Gastrocnemius medialis (tissue), 4 donors: ENCODE data around the gene ZNF524. TPM values are rescaled to one million over a fixed set of nuclear protein-coding genes. Genes with fewer than 3 reads are reported as not detected.

ENCODE experiments used
- ATAC-seq, 2 donors: fragments of 150-250 bp; one replicate each; pipeline ENCODE4 v1.9.1; 2016
- DNase-seq, 2 donors: peaks; one replicate each; pipeline ENCODE4 v3.0.0-alpha.2; 2019
- H3K27ac ChIP-seq, 4 donors: fragments of 200-600 bp; sonication (generic); 1 replicate in 1 of 4; 2 replicates in 3 of 4; pipeline ENCODE4 v1.5.1; 2016 to 2018; ENCODE audit warnings: mild to moderate bottlenecking in 2 of 4, moderate library complexity in 1 of 4
- H3K27me3 ChIP-seq, 3 donors: fragments of 200-600 bp; sonication (generic) in 2 of 3; 1 replicate in 1 of 3; 2 replicates in 2 of 3; pipeline versions ENCODE4 v1.5.1 to v1.6.0; 2016 to 2019; ENCODE audit warnings: mild to moderate bottlenecking in 1 of 3, moderate library complexity in 1 of 3
- H3K36me3 ChIP-seq, 2 donors: fragments of 200-600 bp; sonication (generic) in 1 of 2; one replicate each; pipeline ENCODE4 v1.5.1; 2017 to 2018
- H3K4me1 ChIP-seq, 2 donors: fragments of 200-600 bp; sonication (generic) in 1 of 2; one replicate each; pipeline ENCODE4 v1.5.1; 2016 to 2017; ENCODE audit warnings: mild to moderate bottlenecking in 2 of 2
- H3K4me3 ChIP-seq, 4 donors: fragments of 200-600 bp; sonication (generic) in 3 of 4; 1 replicate in 1 of 4; 2 replicates in 3 of 4; pipeline ENCODE4 v1.5.1; 2016 to 2019; ENCODE audit warnings: mild to moderate bottlenecking in 2 of 4
- H3K9me3 ChIP-seq, 3 donors: fragments of 200-600 bp; sonication (generic) in 2 of 3; 1 replicate in 1 of 3; 2 replicates in 2 of 3; pipeline ENCODE4 v1.5.1; 2016 to 2019
- CTCF ChIP-seq, 5 experiments: fragments of 450-650 bp in 3 of 5; fragments of 200-600 bp in 2 of 5; sonication (generic) in 2 of 5; IDR thresholded peaks in 4 of 5; conservative IDR thresholded peaks in 1 of 5; 1 replicate in 4 of 5; 2 replicates in 1 of 5; pipeline ENCODE4 v1.5.1; 2016 to 2019; ENCODE audit warnings: antibody characterized with exemption in 5 of 5, mild to moderate bottlenecking in 3 of 5, moderate library complexity in 3 of 5
- POLR2A ChIP-seq, 2 donors: fragments of 450-650 bp; IDR thresholded peaks; one replicate each; pipeline ENCODE4 v1.6.1; 2017; ENCODE audit warnings: antibody characterized with exemption in 2 of 2, mild to moderate bottlenecking in 2 of 2, moderate library complexity in 2 of 2
- in situ Hi-C, 4 donors: fragments of 200-750 bp; cut with MboI; loops; one replicate each; pipeline versions ENCODE4 v1.15.0 to v1.8.0; 2017; ENCODE audit warnings: low sequenced_read_pairs in 4 of 4
- intact Hi-C: fragments of 100-400 bp; cut with DNase I; formaldehyde crosslinking; loops from one replicate; pipeline ENCODE4 v1.15.1; 2023; ENCODE audit warnings: low total_unique reads
- total RNA-seq, 4 donors: library from RNA; depleted of rRNA; stranded (reverse); fragments of >200 nt; gene quantifications; one replicate each; pipeline versions ENCODE4 v1.1.0 to v1.2.3, GENCODE V29; 2016

Gene ZNF524
- total RNA-seq, 4 donors from 2014 or later: 35.6 to 61.7 (median 47.0) TPM

DNA sequence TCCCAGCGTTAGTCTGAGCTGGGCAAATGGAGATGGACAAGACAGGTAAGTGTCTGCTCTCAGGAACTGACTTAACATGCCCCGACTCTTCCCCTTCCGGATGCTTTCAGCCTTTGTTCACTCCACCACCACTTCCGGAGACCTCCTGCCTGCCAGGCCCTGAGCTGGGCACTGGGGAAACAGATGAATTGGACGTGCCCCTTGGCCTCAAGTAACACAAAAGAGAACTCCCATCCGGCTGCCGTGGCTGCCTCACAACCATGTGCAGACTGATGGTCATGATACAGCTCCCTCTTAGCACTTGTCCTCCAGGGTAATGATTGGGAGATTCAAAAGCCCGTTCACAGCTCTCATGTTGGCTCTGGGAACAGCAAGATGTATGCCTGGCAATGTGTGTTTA lies 17.3 kb downstream of the ZNF524 start:
- no peaks in the 10 kb centered on the region for H3K27me3 ChIP-seq
- no peak for TF ChIP-seq POLR2A (IDR thresholded peaks at IDR 0.05)
- no peak for TF ChIP-seq CTCF (IDR thresholded peaks at IDR 0.05 in 4 of 5, conservative IDR thresholded peaks at IDR 0.05 in 1 of 5)
- no peaks in the 10 kb centered on the region for H3K9me3 ChIP-seq
- in situ Hi-C loops (no loop called here), intact Hi-C loops (no loop called here)
- peaks cover 0 to 26% of the 10 kb centered on the region in 2 donors for H3K36me3 ChIP-seq
- DNase-seq (no peak), ATAC-seq (no peak)
- peak overlapping the region in 3 of 4 donors; percentile 5 to 98 (median 43) for H3K27ac ChIP-seq
- H3K4me1 ChIP-seq: peaks cover 24 to 31% of the 10 kb centered on the region in 2 donors
- H3K4me3 ChIP-seq: no peak overlapping the region

GRCh38 chr19:55618426-55618825 lies 18.3 kb downstream of the ZNF524 start:
- H3K27me3 ChIP-seq: no peaks in the 10 kb centered on the region
- ATAC-seq (no peak), DNase-seq (no peak)
- H3K4me3 ChIP-seq: no peak overlapping the region
- H3K4me1 ChIP-seq: peaks cover 27 to 38% of the 10 kb centered on the region in 2 donors
- intact Hi-C loops: no loop called here
- in situ Hi-C loops: no loop called here
- TF ChIP-seq POLR2A (IDR thresholded peaks at IDR 0.05) (no peak), CTCF (IDR thresholded peaks at IDR 0.05 in 4 of 5, conservative IDR thresholded peaks at IDR 0.05 in 1 of 5) (no peak)
- no peaks in the 10 kb centered on the region for H3K9me3 ChIP-seq
- peaks cover 0 to 26% of the 10 kb centered on the region in 2 donors for H3K36me3 ChIP-seq
- peak overlapping the region; percentile 31 to 99 (median 98) for H3K27ac ChIP-seq

GRCh38 chr19:55619286-55619685 lies 19.2 kb downstream of the ZNF524 start:
- DNase-seq (no peak), ATAC-seq (no peak)
- intact Hi-C loops: no loop called here
- peaks cover 32 to 40% of the 10 kb centered on the region in 2 donors for H3K4me1 ChIP-seq
- in situ Hi-C loops: no loop called here
- no peaks in the 10 kb centered on the region for H3K9me3 ChIP-seq
- peaks cover 0 to 26% of the 10 kb centered on the region in 2 donors for H3K36me3 ChIP-seq
- H3K4me3 ChIP-seq: no peak overlapping the region
- TF ChIP-seq POLR2A (IDR thresholded peaks at IDR 0.05) (no peak), CTCF (IDR thresholded peaks at IDR 0.05 in 4 of 5, conservative IDR thresholded peaks at IDR 0.05 in 1 of 5) (no peak)
- no peaks in the 10 kb centered on the region for H3K27me3 ChIP-seq
- H3K27ac ChIP-seq: peak overlapping the region; percentile 31 to 99 (median 98)

DNA sequence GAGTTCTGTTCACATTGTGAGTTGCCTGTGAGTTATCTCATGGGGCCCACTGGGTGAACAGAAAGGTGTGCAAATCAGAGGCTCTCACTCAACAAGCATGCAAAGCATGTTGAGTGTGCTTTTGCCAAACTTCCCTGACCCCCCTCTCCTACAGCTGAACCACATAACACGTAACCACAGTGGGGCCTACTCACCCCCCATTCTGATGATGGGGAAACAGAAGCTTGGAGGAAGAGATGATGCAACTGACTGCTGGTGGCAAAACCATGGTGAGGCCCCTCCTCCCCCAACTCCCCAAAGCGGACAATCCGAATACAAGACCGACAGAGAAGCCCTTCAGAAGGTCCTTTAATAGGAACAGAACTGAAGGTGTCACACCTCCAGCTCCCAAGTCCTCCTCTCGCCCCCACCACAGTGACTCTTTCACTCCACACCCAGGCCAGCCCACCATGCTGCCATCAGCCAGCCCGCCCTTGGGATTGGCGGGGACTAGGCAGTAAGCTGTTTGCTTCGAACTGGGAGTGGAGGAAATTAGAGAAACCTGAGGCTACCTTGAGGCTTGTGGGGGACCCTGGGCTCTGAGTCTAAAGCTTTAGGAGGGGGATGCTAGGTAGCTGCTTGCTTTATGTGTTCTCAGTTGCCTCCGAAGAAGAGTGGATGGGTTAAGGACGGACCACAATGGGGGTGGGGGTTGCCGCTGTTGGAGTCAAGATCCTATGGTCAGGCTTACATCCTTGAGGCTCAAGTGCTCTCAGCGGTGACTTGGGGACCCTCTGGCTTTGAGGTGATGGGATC lies 20.5 kb downstream of the ZNF524 start:
- Histone ChIP-seq H3K36me3 (peaks cover 0 to 26% of the 10 kb centered on the region in 2 donors), H3K27me3 (no peaks in the 10 kb centered on the region), H3K4me3 (no peak overlapping the region), H3K4me1 (peaks cover 39 to 46% of the 10 kb centered on the region in 2 donors), H3K9me3 (no peaks in the 10 kb centered on the region), H3K27ac (peak overlapping the region; percentile 97 to 99 (median 98))
- TF ChIP-seq POLR2A (IDR thresholded peaks at IDR 0.05) (no peak), CTCF (IDR thresholded peaks at IDR 0.05 in 4 of 5, conservative IDR thresholded peaks at IDR 0.05 in 1 of 5) (no peak)
- DNase-seq (no peak), ATAC-seq (no peak)
- in situ Hi-C loops: no loop called here
- intact Hi-C loops: loop anchor here (5.0 kb wide), 1 partner anchor 213 kb away; the partner anchor contains the start of gene UBE2S
